GM06990 (cell line): ENCODE measurements around the gene GADD45GIP1.
"Not testable (repeated sequence)": the region's sequence is repeated elsewhere in the genome, so short reads cannot be mapped to it uniquely, and the experiment has no call there.

Source experiments
- DNase-seq: peaks from one replicate; pipeline ENCODE4 v3.0.0-alpha.2; 2011; ENCODE audit not compliant: insufficient read length; ENCODE audit errors: extremely low read depth
- H3K27me3 ChIP-seq: replicated peaks from 2 replicates; pipeline ENCODE4 v1.6.0; 2011; ENCODE audit warnings: low read length; ENCODE audit not compliant: control insufficient read depth, insufficient read depth
- H3K36me3 ChIP-seq: 2 replicates; pipeline ENCODE4 v1.5.1; 2011; ENCODE audit warnings: low read length; ENCODE audit not compliant: control insufficient read depth, insufficient read depth
- H3K4me3 ChIP-seq: replicated peaks from 2 replicates; pipeline ENCODE4 v1.5.1; 2011; ENCODE audit warnings: low read depth, mild to moderate bottlenecking, control low read depth, low read length
- CTCF ChIP-seq: IDR thresholded peaks from 2 replicates; pipeline ENCODE4 v1.5.1; 2011; ENCODE audit warnings: low read length, control low read depth, mild to moderate bottlenecking, inconsistent platforms; ENCODE audit not compliant: insufficient read depth, poor library complexity, severe bottlenecking

GADD45GIP1 gene

GRCh38 chr19:12959481-12959880 lies 2.5 kb upstream of the GADD45GIP1 start:
- Histone ChIP-seq H3K36me3 (peaks cover under 1% of the 10 kb centered on the region; the same call in 1 of the 2 replicates), H3K4me3 (no peak overlapping the region), H3K27me3 (no peaks in the 10 kb centered on the region)
- DNase-seq = no peak
- no peak for TF ChIP-seq CTCF

DNA sequence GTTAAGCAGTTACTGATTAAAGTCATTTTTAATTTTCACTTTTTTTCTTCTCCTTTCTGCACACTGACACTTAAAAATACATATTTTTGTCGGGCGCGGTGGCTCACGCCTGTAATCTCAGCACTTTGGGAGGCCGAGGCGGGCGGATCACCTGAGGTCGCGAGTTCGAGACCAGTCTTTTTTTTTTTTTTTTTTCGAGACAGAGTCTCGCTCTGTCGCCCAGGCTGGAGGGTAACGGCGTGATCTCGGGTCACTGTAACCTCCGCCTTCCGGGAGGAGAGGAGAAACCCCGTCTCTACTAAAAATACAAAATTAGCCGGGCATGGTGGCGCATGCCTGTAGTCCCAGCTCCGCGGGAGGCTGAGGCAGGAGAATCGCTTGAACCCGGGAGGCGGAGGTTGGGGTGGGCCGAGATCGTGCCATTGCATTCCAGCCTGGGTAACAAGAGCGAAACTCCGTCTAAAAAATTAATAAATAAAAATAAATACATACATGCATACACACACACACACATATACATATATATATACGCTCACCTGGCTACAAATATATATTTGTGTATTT lies 448 bp upstream of the GADD45GIP1 start:
- not testable (repeated sequence) for H3K27me3 ChIP-seq, H3K36me3 ChIP-seq, DNase-seq
- peak overlapping the region; percentile 80 for H3K4me3 ChIP-seq

DNA sequence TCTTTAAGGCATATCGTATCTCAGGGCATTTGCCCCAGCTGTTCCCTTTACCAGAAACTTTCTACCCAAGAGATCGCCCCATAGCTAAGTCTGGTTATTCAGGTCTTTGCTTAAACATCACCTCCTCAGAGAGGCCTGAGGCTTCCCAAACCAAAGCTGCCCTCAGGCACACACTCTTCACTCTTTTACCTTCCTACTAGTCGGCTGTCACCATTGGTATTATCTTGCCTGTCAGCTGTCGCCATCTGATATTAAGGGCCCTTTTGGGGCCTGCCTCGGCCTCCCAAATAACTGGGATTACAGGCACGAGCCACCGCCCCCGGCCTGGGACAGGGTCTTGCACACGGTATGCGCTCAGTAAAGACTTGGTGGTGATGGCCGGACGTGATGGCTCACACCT lies 1.0 kb downstream of the GADD45GIP1 start:
- Histone ChIP-seq H3K4me3 (peak overlapping the region; percentile 80), H3K27me3 (no peaks in the 10 kb centered on the region), H3K36me3 (peaks cover 15% of the 10 kb centered on the region)
- TF ChIP-seq CTCF = no peak
- DNase-seq = no peak

- peaks cover 15% of the 10 kb centered on the region for H3K36me3 ChIP-seq
- peak overlapping the region; percentile 80 for H3K4me3 ChIP-seq
- not testable (repeated sequence) for DNase-seq, H3K27me3 ChIP-seq
These were observed 1.4 kb downstream of the GADD45GIP1 start for GRCh38 chr19:12955575-12955974.

- DNase-seq = no peak
- H3K36me3 ChIP-seq = peaks cover 18% of the 10 kb centered on the region
- no peaks in the 10 kb centered on the region for H3K27me3 ChIP-seq
- no peak for TF ChIP-seq CTCF
- no peak overlapping the region for H3K4me3 ChIP-seq
These were observed 2.4 kb downstream of the GADD45GIP1 start for GRCh38 chr19:12954612-12954962.

- no peak for DNase-seq
- H3K4me3 ChIP-seq = no peak overlapping the region
- H3K27me3 ChIP-seq = no peaks in the 10 kb centered on the region
- TF ChIP-seq CTCF = no peak
- H3K36me3 ChIP-seq = peaks cover 23% of the 10 kb centered on the region
These were observed 3.0 kb downstream of the GADD45GIP1 start for GRCh38 chr19:12953799-12954611.
